GM10266 (cell line): ENCODE results near the gene OSTM1.

Experiments used
- DNase-seq: peaks from one replicate; pipeline ENCODE4 v3.0.0; 2012; ENCODE audit errors: extremely low spot score
- CTCF ChIP-seq: IDR thresholded peaks from 2 replicates; pipeline ENCODE4 v1.5.1; 2012; ENCODE audit warnings: mild to moderate bottlenecking, low read depth; ENCODE audit not compliant: control insufficient read depth, insufficient read depth; ENCODE audit errors: missing control alignments

Gene OSTM1

GRCh38 chr6:108074359-108075144, at the start of gene OSTM1:
Gene OSTM1, minus strand, starts transcription at chr6:108074741. Its CDS starts 90 bp downstream, at chr6:108074651.
- TF ChIP-seq CTCF, result no peak
- DNase-seq, result peak; percentile 98

GRCh38 chr6:108123946-108124345, 49.4 kb upstream of the OSTM1 start:
- no peak for DNase-seq
- no peak for TF ChIP-seq CTCF

- no peak for DNase-seq
- no peak for TF ChIP-seq CTCF
Observed at GRCh38 chr6:108123481-108123929, 49.0 kb upstream of the OSTM1 start.

GRCh38 chr6:108121612-108122011, 47.1 kb upstream of the OSTM1 start:
- DNase-seq, result no peak
- TF ChIP-seq CTCF, result no peak

- DNase-seq, result no peak
- no peak for TF ChIP-seq CTCF
Observed at GRCh38 chr6:108120311-108120710, 45.8 kb upstream of the OSTM1 start.

GRCh38 chr6:108119769-108120141, 45.2 kb upstream of the OSTM1 start:
- no peak for DNase-seq
- no peak for TF ChIP-seq CTCF
